ENCODE results near the gene UNCX. TPM values are rescaled to one million over a fixed set of nuclear protein-coding genes. Genes with fewer than 3 reads are reported as not detected.
"Not testable (repeated sequence)": the region's sequence is repeated elsewhere in the genome, so short reads cannot be mapped to it uniquely, and the experiment has no call there.

Gene UNCX
- total RNA-seq, 6 experiments from 2014 or later: not detected

- intact Hi-C loops (cut with DNase I): no loop called here
- Histone ChIP-seq H3K9me3 (no peaks in the 10 kb centered on the region), H3K27me3 (no peaks in the 10 kb centered on the region), H3K4me1 (no peaks in the 10 kb centered on the region), H3K4me3 (no peak overlapping the region), H3K27ac (no peak overlapping the region), H3K36me3 (no peaks in the 10 kb centered on the region)
- DNase-seq (peak in 2 of 3 donors; percentile 5 to 22), ATAC-seq (no peak)
- 64% methylated on average over 11 of the region's 14 CpGs for WGBS (ENCODE audit: insufficient coverage, low coverage, low lambda C conversion rate, missing lambda C conversion rate)
- TF ChIP-seq CTCF (IDR thresholded peaks at IDR 0.05) (no peak), POLR2A (IDR thresholded peaks at IDR 0.05) (no peak)
Measured at GRCh38 chr7:1271046-1271445, 38.4 kb downstream of the UNCX start.

DNA sequence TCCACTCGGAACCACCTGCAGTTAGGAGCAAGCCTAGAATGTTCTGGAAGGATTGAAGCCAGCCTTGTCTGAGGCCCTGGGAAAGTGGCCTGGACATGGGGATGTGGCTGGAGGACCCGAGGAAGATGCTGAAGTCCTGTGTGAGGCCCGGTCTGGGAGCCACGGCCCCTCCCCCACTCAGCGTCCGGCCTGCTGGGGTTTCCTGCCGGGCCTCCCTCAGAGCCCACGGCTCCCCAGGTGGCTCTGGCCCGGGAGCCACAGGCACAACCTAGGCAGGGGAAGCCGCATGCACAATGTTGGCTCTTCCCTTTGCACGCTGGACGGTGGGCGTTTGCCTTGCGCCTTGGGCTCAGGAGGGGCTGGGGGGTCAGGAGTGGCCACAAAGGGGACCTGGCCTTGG lies 39.0 kb downstream of the UNCX start:
- Histone ChIP-seq H3K27ac (no peak overlapping the region), H3K36me3 (no peaks in the 10 kb centered on the region), H3K9me3 (no peaks in the 10 kb centered on the region), H3K27me3 (no peaks in the 10 kb centered on the region), H3K4me1 (no peaks in the 10 kb centered on the region), H3K4me3 (no peak overlapping the region)
- TF ChIP-seq POLR2A (IDR thresholded peaks at IDR 0.05) (no peak), CTCF (IDR thresholded peaks at IDR 0.05) (no peak)
- DNase-seq (peak in 1 of 3 donors; percentile 8), ATAC-seq (no peak)
- 100% methylated on average over 1 of the region's 14 CpGs for WGBS (ENCODE audit: insufficient coverage, low coverage, low lambda C conversion rate, missing lambda C conversion rate)
- intact Hi-C loops (cut with DNase I): no loop called here

DNA sequence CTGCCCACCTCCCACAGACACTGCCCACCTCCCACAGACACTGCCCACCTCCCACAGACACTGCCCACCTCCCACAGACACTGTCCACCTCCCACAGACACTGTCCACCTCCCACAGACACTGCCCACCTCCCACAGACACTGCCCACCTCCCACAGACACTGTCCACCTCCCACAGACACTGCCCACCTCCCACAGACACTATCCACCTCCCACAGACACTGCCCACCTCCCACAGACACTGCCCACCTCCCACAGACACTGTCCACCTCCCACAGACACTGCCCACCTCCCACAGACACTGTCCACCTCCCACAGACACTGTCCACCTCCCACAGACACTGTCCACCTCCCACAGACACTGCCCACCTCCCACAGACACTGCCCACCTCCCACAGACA lies 39.5 kb downstream of the UNCX start:
- H3K4me1 ChIP-seq; ATAC-seq; H3K27me3 ChIP-seq; H3K27ac ChIP-seq; DNase-seq; H3K9me3 ChIP-seq; intact Hi-C loops (cut with DNase I); H3K4me3 ChIP-seq; H3K36me3 ChIP-seq: not testable (repeated sequence)

- Histone ChIP-seq H3K36me3 (no peaks in the 10 kb centered on the region), H3K9me3 (no peaks in the 10 kb centered on the region), H3K27ac (no peak overlapping the region), H3K27me3 (no peaks in the 10 kb centered on the region), H3K4me1 (no peaks in the 10 kb centered on the region), H3K4me3 (no peak overlapping the region)
- intact Hi-C loops (cut with DNase I): no loop called here
- no peak for TF ChIP-seq POLR2A (IDR thresholded peaks at IDR 0.05)
- no peak for TF ChIP-seq CTCF (IDR thresholded peaks at IDR 0.05)
- ATAC-seq (peak in 1 of 4 donors; percentile 24), DNase-seq (peak in 2 of 3 donors; percentile 18 to 45)
- WGBS (ENCODE audit: insufficient coverage, low coverage, low lambda C conversion rate, missing lambda C conversion rate): no CpG with 5 or more reads among the region's 30 CpGs
Measured at GRCh38 chr7:1274121-1274875, 41.6 kb downstream of the UNCX start.

GRCh38 chr7:1274876-1275375 lies 42.3 kb downstream of the UNCX start:
- WGBS (ENCODE audit: insufficient coverage, low coverage, low lambda C conversion rate, missing lambda C conversion rate): no CpG with 5 or more reads among the region's 18 CpGs
- Histone ChIP-seq H3K27me3 (no peaks in the 10 kb centered on the region), H3K4me1 (no peaks in the 10 kb centered on the region), H3K4me3 (no peak overlapping the region), H3K36me3 (no peaks in the 10 kb centered on the region), H3K27ac (no peak overlapping the region), H3K9me3 (no peaks in the 10 kb centered on the region)
- no peak for TF ChIP-seq CTCF (IDR thresholded peaks at IDR 0.05)
- TF ChIP-seq POLR2A (IDR thresholded peaks at IDR 0.05): no peak
- DNase-seq (peak in 2 of 3 donors; percentile 10 to 40), ATAC-seq (peak in 1 of 4 donors; percentile 17)
- intact Hi-C loops (cut with DNase I): no loop called here
